Effector memory CD8-positive, alpha-beta T cell (primary cell): ENCODE results near the gene GPR142.

ENCODE experiments used
- ATAC-seq: fragments of 150-1000 bp; cut with Tn5 transposase; replicated peaks from 2 replicates; pipeline ENCODE4 v1.10.0; 2021; ENCODE audit warnings: mild to moderate bottlenecking, moderate library complexity
- DNase-seq, 3 experiments: peaks; one replicate each; pipeline ENCODE4 v3.0.0; 2021
- H3K27ac Mint-ChIP-seq, 2 donors: one replicate each; pipeline ENCODE4 v1.8.0; 2022; ENCODE audit warnings: mild to moderate bottlenecking in 2 of 2, mixed read lengths in 2 of 2, moderate library complexity in 2 of 2
- H3K27me3 Mint-ChIP-seq, 2 donors: one replicate each; pipeline ENCODE4 v1.8.0; 2022; ENCODE audit warnings: mixed read lengths in 2 of 2
- H3K36me3 Mint-ChIP-seq: one replicate; pipeline ENCODE4 v1.8.0; 2022; ENCODE audit warnings: mild to moderate bottlenecking, moderate library complexity, mixed read lengths; ENCODE audit not compliant: insufficient read depth
- H3K4me1 Mint-ChIP-seq, 2 donors: one replicate each; pipeline ENCODE4 v1.8.0; 2022; ENCODE audit warnings: low read depth in 2 of 2, mixed read lengths in 2 of 2
- H3K4me3 Mint-ChIP-seq, 2 donors: one replicate each; pipeline ENCODE4 v1.8.0; 2022; ENCODE audit warnings: mild to moderate bottlenecking in 2 of 2, mixed read lengths in 2 of 2, moderate library complexity in 2 of 2
- H3K9me3 Mint-ChIP-seq, 2 donors: one replicate each; pipeline ENCODE4 v1.8.0; 2022; ENCODE audit warnings: mixed read lengths in 2 of 2

The GPR142 gene

DNA sequence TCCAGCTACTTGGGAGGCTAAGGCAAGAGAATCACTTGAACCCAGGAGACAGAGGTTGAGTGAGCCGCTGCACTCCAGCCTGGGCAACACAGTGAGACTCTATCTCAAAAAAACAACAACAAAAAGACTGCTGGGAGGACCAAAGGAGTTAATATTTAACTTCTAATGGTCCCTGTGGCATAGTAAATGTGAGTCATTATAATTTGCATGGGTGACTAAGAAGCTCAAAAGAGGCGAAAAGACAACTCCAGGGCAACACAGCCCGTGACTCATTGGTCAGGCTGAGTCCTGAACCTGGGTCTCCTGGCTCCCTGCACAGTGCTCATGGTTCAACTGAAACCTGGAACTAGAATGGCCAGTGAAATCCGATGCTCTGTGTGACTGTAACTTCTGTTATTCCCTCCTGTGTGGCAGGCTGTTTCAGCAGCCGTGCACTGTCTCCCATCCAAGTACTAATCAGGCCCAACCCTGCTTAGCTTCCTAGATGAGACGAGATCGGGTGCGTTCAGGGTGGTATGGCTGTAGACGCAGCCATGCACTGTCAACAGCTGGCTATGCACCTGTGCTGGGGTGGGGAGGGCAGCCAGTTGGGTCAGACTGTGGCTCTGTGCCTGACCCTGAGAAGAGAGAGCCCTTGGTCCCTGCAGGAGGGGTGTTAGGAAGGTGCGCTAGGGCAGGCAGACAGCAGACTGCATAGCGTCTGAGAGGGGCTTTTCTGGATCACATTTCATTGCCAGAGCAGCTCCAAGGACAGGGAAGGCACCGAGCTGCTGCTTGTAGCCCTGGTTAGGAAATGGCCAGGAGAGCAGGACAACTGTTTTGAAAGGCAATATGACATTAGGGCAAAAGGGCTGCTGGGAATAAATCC lies 50.1 kb downstream of the GPR142 start:
- no peak overlapping the region for H3K4me3 Mint-ChIP-seq
- DNase-seq = no peak
- H3K4me1 Mint-ChIP-seq = no peaks in the 10 kb centered on the region
- no peak for ATAC-seq
- H3K27ac Mint-ChIP-seq = no peak overlapping the region
- no peaks in the 10 kb centered on the region for H3K9me3 Mint-ChIP-seq
- peaks cover 16 to 51% of the 10 kb centered on the region in 2 donors for H3K27me3 Mint-ChIP-seq
- peaks cover 3% of the 10 kb centered on the region for H3K36me3 Mint-ChIP-seq

GRCh38 chr17:74419928-74420411 lies 52.7 kb downstream of the GPR142 start:
- no peak overlapping the region for H3K27ac Mint-ChIP-seq
- no peaks in the 10 kb centered on the region for H3K9me3 Mint-ChIP-seq
- DNase-seq (no peak), ATAC-seq (no peak)
- H3K4me1 Mint-ChIP-seq = no peaks in the 10 kb centered on the region
- H3K27me3 Mint-ChIP-seq = peaks cover 21 to 60% of the 10 kb centered on the region in 2 donors
- H3K4me3 Mint-ChIP-seq = no peak overlapping the region
- H3K36me3 Mint-ChIP-seq = peaks cover 3% of the 10 kb centered on the region
